Vagina (tissue), 2 donors: Measurements from ENCODE around the gene POC1A. TPM values are rescaled to one million over a fixed set of nuclear protein-coding genes. Genes with fewer than 3 reads are reported as not detected.

Experiments
- DNase-seq, 2 donors: peaks; one replicate each; pipeline ENCODE4 v3.0.0-alpha.2; 2017; ENCODE audit errors: extremely low spot score in 2 of 2
- H3K27ac ChIP-seq: fragments of 200-600 bp; sonication (generic); one replicate; pipeline ENCODE4 v1.5.1; 2019
- H3K27me3 ChIP-seq: fragments of 200-600 bp; sonication (generic); one replicate; pipeline ENCODE4 v1.5.1; 2019
- H3K36me3 ChIP-seq, 2 donors: fragments of 200-600 bp; sonication (generic); one replicate each; pipeline ENCODE4 v1.5.1; 2017 to 2019
- H3K4me1 ChIP-seq: fragments of 200-600 bp; sonication (generic); one replicate; pipeline ENCODE4 v1.5.1; 2019
- H3K4me3 ChIP-seq, 2 donors: fragments of 200-600 bp; sonication (generic); 1 replicate in 1 of 2; 2 replicates in 1 of 2; pipeline ENCODE4 v1.5.1; 2016 to 2019
- H3K9me3 ChIP-seq: fragments of 200-600 bp; sonication (generic); one replicate; pipeline ENCODE4 v1.5.1; 2019
- CTCF ChIP-seq, 3 experiments: fragments of 450-650 bp in 2 of 3; fragments of 200-600 bp in 1 of 3; sonication (generic) in 1 of 3; IDR thresholded peaks; one replicate each; pipeline ENCODE4 v1.5.1; 2017 to 2019; ENCODE audit warnings: antibody characterized with exemption in 3 of 3, mild to moderate bottlenecking in 2 of 3, moderate library complexity in 2 of 3
- POLR2A ChIP-seq, 2 donors: fragments of 450-650 bp; IDR thresholded peaks; one replicate each; pipeline ENCODE4 v1.6.1; 2017; ENCODE audit warnings: antibody characterized with exemption in 2 of 2, mild to moderate bottlenecking in 2 of 2, moderate library complexity in 2 of 2
- POLR2AphosphoS5 ChIP-seq, 2 donors: sonication (generic); formaldehyde crosslinking; IDR thresholded peaks; one replicate each; pipeline ENCODE4 v1.9.0; 2017; ENCODE audit warnings: antibody characterized with exemption in 2 of 2, mild to moderate bottlenecking in 2 of 2, low read depth in 1 of 2; ENCODE audit not compliant: insufficient read depth in 1 of 2
- intact Hi-C: fragments of 100-400 bp; cut with DNase I; formaldehyde crosslinking; loops from one replicate; pipeline ENCODE4 v1.15.1; 2023
- total RNA-seq: library from RNA; depleted of rRNA; stranded (reverse); fragments of >200 nt; gene quantifications from one replicate; pipeline ENCODE4 v1.2.3, GENCODE V29; 2016

POC1A gene
- total RNA-seq, 1 donor from 2014 or later: 0.74 TPM

- intact Hi-C loops: loop anchor here (10.0 kb wide), 1 partner anchor 68 kb away; no protein-coding TSS in a partner anchor
- Histone ChIP-seq H3K4me3 (peak overlapping the region; percentile 73 to 75), H3K4me1 (peaks cover 46% of the 10 kb centered on the region), H3K27ac (peak overlapping the region; percentile 98), H3K36me3 (peaks cover 0 to 6% of the 10 kb centered on the region in 2 donors), H3K9me3 (no peaks in the 10 kb centered on the region), H3K27me3 (no peaks in the 10 kb centered on the region)
- TF ChIP-seq POLR2AphosphoS5 (IDR thresholded peaks at IDR 0.05; ENCODE audit: insufficient read depth in 1 of 2, low read depth in 1 of 2) (peak; percentile 89 to 95), CTCF (IDR thresholded peaks at IDR 0.05) (no peak), POLR2A (IDR thresholded peaks at IDR 0.05) (peak in 1 of 2 donors; percentile 22)
- DNase-seq: peak; percentile 100
These were observed 97.0 kb downstream of the POC1A start for GRCh38 chr3:52056968-52057811.

GRCh38 chr3:52056521-52056967 lies 97.7 kb downstream of the POC1A start, which contains the start of gene DUSP7:
DUSP7 (minus strand) TSS chr3:52056571; CDS start chr3:52056366, 205 bp downstream.
- H3K36me3 ChIP-seq: peaks cover 0 to 12% of the 10 kb centered on the region in 2 donors
- H3K9me3 ChIP-seq: no peaks in the 10 kb centered on the region
- H3K4me1 ChIP-seq: peaks cover 46% of the 10 kb centered on the region
- intact Hi-C loops: loop anchor here (10.0 kb wide), 1 partner anchor 68 kb away; no protein-coding TSS in a partner anchor
- no peaks in the 10 kb centered on the region for H3K27me3 ChIP-seq
- no peak for DNase-seq
- TF ChIP-seq POLR2A (IDR thresholded peaks at IDR 0.05) (peak in 1 of 2 donors; percentile 28), POLR2AphosphoS5 (IDR thresholded peaks at IDR 0.05; ENCODE audit: insufficient read depth in 1 of 2, low read depth in 1 of 2) (no peak), CTCF (IDR thresholded peaks at IDR 0.05) (no peak)
- peak within 1 kb of the TSS; percentile 73 to 75 for H3K4me3 ChIP-seq
- peak within 1 kb of the TSS; percentile 98 for H3K27ac ChIP-seq

- H3K36me3 ChIP-seq: peaks cover 0 to 20% of the 10 kb centered on the region in 2 donors
- peak overlapping the region; percentile 98 for H3K27ac ChIP-seq
- no peaks in the 10 kb centered on the region for H3K9me3 ChIP-seq
- H3K4me3 ChIP-seq: peak overlapping the region; percentile 73 to 75
- peaks cover 50% of the 10 kb centered on the region for H3K4me1 ChIP-seq
- intact Hi-C loops: loop anchor here (10.0 kb wide), 1 partner anchor 69 kb away; no protein-coding TSS in a partner anchor
- no peak for DNase-seq
- TF ChIP-seq POLR2AphosphoS5 (IDR thresholded peaks at IDR 0.05; ENCODE audit: insufficient read depth in 1 of 2, low read depth in 1 of 2) (peak in 1 of 2 donors; percentile 58), POLR2A (IDR thresholded peaks at IDR 0.05) (no peak), CTCF (IDR thresholded peaks at IDR 0.05) (no peak)
- no peaks in the 10 kb centered on the region for H3K27me3 ChIP-seq
These were observed 98.5 kb downstream of the POC1A start for GRCh38 chr3:52055537-52056351.

GRCh38 chr3:52054661-52055511 lies 99.3 kb downstream of the POC1A start:
- no peaks in the 10 kb centered on the region for H3K9me3 ChIP-seq
- intact Hi-C loops: loop anchor here (5.0 to 10.0 kb wide), 3 partner anchors 38 to 70 kb away; no protein-coding TSS in a partner anchor
- peaks cover 59% of the 10 kb centered on the region for H3K4me1 ChIP-seq
- peak overlapping the region; percentile 98 for H3K27ac ChIP-seq
- H3K27me3 ChIP-seq: no peaks in the 10 kb centered on the region
- peaks cover 0 to 29% of the 10 kb centered on the region in 2 donors for H3K36me3 ChIP-seq
- peak overlapping the region; percentile 73 to 75 for H3K4me3 ChIP-seq
- no peak for DNase-seq
- TF ChIP-seq POLR2A (IDR thresholded peaks at IDR 0.05): no peak
- no peak for TF ChIP-seq POLR2AphosphoS5 (IDR thresholded peaks at IDR 0.05; ENCODE audit: insufficient read depth in 1 of 2, low read depth in 1 of 2)
- TF ChIP-seq CTCF (IDR thresholded peaks at IDR 0.05): no peak
